ENCODE data around the gene PRAMEF10.
"Not testable (repeated sequence)": the region's sequence is repeated elsewhere in the genome, so short reads cannot be mapped to it uniquely, and the experiment has no call there.

DNA sequence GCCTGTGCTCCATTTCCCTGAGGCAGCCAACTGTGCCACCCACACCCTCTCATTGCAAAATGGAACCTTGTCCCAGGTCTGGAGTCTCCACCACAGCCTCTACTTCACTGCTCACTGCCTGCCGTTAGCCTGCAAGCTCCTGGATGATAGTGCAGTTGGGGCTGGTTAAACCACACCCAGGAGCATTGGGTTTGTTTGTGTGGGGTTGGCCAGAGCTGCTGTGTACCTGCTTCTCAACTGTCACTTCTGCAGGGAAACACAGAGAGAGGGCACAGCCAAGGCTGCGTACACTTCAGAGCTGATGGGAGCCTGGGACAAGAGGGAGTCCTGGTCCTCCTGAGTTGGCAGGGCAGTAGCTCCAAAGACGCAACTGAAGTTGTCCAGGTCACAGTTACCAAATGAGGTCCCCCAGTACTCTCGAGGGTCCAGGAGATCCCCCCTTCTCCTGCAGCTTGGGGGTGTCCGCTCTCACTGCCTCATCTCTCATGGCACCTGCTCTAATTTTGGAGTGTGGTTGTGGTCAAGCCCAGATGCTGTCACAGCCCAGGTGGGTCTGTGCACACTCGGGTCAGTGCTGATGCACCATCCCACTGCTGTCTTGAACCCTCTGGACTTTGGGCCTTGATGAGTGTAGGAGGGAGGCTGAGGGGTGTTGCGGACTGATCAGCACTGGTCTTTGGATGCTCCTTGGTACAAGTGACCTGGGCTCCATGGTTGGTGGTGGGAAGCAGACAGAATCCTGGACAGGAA, 34.8 kb downstream of the PRAMEF10 start:
- TF ChIP-seq MYNN (CRISPR knock-in tag; IDR thresholded peaks at IDR 0.05; ENCODE audit: low read depth); ERF (CRISPR knock-in tag; IDR thresholded peaks at IDR 0.05); EED (CRISPR knock-in tag; IDR thresholded peaks at IDR 0.05); NPAS2 (CRISPR knock-in tag; IDR thresholded peaks at IDR 0.05; ENCODE audit: borderline replicate concordance); XBP1 (CRISPR knock-in tag; IDR thresholded peaks at IDR 0.05); NR3C1 (CRISPR knock-in tag; IDR thresholded peaks at IDR 0.05); HDAC2 (CRISPR knock-in tag; IDR thresholded peaks at IDR 0.05): not testable (repeated sequence)
- TF ChIP-seq, protein P1, sequence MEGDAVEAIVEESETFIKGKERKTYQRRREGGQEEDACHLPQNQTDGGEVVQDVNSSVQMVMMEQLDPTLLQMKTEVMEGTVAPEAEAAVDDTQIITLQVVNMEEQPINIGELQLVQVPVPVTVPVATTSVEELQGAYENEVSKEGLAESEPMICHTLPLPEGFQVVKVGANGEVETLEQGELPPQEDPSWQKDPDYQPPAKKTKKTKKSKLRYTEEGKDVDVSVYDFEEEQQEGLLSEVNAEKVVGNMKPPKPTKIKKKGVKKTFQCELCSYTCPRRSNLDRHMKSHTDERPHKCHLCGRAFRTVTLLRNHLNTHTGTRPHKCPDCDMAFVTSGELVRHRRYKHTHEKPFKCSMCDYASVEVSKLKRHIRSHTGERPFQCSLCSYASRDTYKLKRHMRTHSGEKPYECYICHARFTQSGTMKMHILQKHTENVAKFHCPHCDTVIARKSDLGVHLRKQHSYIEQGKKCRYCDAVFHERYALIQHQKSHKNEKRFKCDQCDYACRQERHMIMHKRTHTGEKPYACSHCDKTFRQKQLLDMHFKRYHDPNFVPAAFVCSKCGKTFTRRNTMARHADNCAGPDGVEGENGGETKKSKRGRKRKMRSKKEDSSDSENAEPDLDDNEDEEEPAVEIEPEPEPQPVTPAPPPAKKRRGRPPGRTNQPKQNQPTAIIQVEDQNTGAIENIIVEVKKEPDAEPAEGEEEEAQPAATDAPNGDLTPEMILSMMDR (CRISPR knock-in tag; IDR thresholded peaks at IDR 0.05): not testable (repeated sequence)
